Measurements from ENCODE around the gene SPEF2. TPM values are rescaled to one million over a fixed set of nuclear protein-coding genes. Genes with fewer than 3 reads are reported as not detected.

The SPEF2 gene
- total RNA-seq, 1 experiment from 2014 or later: 10.6 TPM

GRCh38 chr5:35852084-35852734 is 234.5 kb downstream of the SPEF2 start:
- no TSS peak for BruUV-seq (replicated peaks)
- Histone ChIP-seq H3K79me2 (ENCODE audit: low read depth) (no peaks in the 10 kb centered on the region), H3K9me3 (ENCODE audit: insufficient read depth, low read depth) (no peaks in the 10 kb centered on the region), H3K4me3 (no peak overlapping the region), H3K27me3 (ENCODE audit: insufficient read depth, low read depth) (no peaks in the 10 kb centered on the region), H3K4me2 (no peak overlapping the region), H3K36me3 (ENCODE audit: low read depth) (no peaks in the 10 kb centered on the region), H4K20me1 (ENCODE audit: insufficient read depth) (no peaks in the 10 kb centered on the region), H3K9me2 (ENCODE audit: insufficient read depth) (no peaks in the 10 kb centered on the region), H3F3A (ENCODE audit: insufficient read depth, low read depth) (no peaks in the 10 kb centered on the region), H2AFZ (no peak overlapping the region), H3K27ac (no peak overlapping the region), H3K4me1 (replicated peaks; ENCODE audit: insufficient read depth) (peaks cover 8% of the 10 kb centered on the region)
- ChIA-PET POLR2A (ENCODE audit: unreplicated experiment) (no interaction called here), CTCF (interaction anchor here (0.6 kb wide), 1 partner anchor 74 kb away, joined by 3 read pairs; no protein-coding TSS in a partner anchor)
- no peak for TF ChIP-seq EZH2 (IDR thresholded peaks at IDR 0.05; ENCODE audit: low read depth)
- TF ChIP-seq CTCF (conservative IDR thresholded peaks at IDR 0.05): no peak
- peak in 1 of 2 experiments; percentile 17 for DNase-seq
- intact Hi-C loops (cut with micrococcal nuclease; ENCODE audit: unreplicated experiment): no loop called here

DNA sequence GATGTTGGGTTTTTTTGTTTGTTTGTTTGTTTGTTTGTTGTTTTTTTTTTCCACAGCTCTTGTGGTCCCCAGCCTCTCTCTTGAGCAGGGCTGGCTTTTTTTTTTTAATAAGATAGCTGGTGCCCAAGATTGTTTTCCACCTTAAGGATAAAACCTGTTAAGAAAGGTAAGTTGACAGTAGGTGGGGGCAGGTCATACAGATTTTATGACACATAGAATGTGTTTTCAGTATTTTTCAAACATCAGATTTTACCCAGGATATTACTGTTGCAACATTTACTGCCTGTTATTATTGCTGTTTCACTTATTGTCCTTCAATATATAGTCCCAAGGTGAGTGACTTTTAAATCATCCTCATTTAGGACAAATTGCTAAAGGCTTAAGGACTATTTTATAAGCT is 235.1 kb downstream of the SPEF2 start:
- CTCF ChIA-PET: no interaction called here
- no peak overlapping the region for H2AFZ ChIP-seq
- no peak for TF ChIP-seq CTCF (conservative IDR thresholded peaks at IDR 0.05)
- H3K79me2 ChIP-seq (ENCODE audit: low read depth): no peaks in the 10 kb centered on the region
- no peaks in the 10 kb centered on the region for H3K36me3 ChIP-seq (ENCODE audit: low read depth)
- no peaks in the 10 kb centered on the region for H4K20me1 ChIP-seq (ENCODE audit: insufficient read depth)
- H3K9me2 ChIP-seq (ENCODE audit: insufficient read depth): no peaks in the 10 kb centered on the region
- intact Hi-C loops (cut with micrococcal nuclease; ENCODE audit: unreplicated experiment): no loop called here
- H3K4me3 ChIP-seq: no peak overlapping the region
- no peaks in the 10 kb centered on the region for H3K27me3 ChIP-seq (ENCODE audit: insufficient read depth, low read depth)
- H3K9me3 ChIP-seq (ENCODE audit: insufficient read depth, low read depth): no peaks in the 10 kb centered on the region
- no peaks in the 10 kb centered on the region for H3F3A ChIP-seq (ENCODE audit: insufficient read depth, low read depth)
- DNase-seq: no peak
- H3K4me1 ChIP-seq (replicated peaks; ENCODE audit: insufficient read depth): peaks cover 13% of the 10 kb centered on the region
- no TSS peak for BruUV-seq (replicated peaks)
- no peak overlapping the region for H3K4me2 ChIP-seq
- H3K27ac ChIP-seq: no peak overlapping the region
- POLR2A ChIA-PET (ENCODE audit: unreplicated experiment): no interaction called here

GRCh38 chr5:35853631-35854030 is 236.0 kb downstream of the SPEF2 start:
- no peak for DNase-seq

More at GRCh38 chr5:35853631-35854030, 236.0 kb downstream of the SPEF2 start:
- TF ChIP-seq CTCF (conservative IDR thresholded peaks at IDR 0.05) (no peak), EZH2 (IDR thresholded peaks at IDR 0.05; ENCODE audit: low read depth) (no peak)
- Histone ChIP-seq H3K4me1 (replicated peaks; ENCODE audit: insufficient read depth) (peaks cover 22% of the 10 kb centered on the region), H3F3A (ENCODE audit: insufficient read depth, low read depth) (peaks cover 4% of the 10 kb centered on the region; the same call in 1 of the 2 replicates), H3K27ac (no peak overlapping the region), H3K4me3 (no peak overlapping the region), H2AFZ (no peak overlapping the region), H3K79me2 (ENCODE audit: low read depth) (no peaks in the 10 kb centered on the region), H3K9me2 (ENCODE audit: insufficient read depth) (no peaks in the 10 kb centered on the region), H3K36me3 (ENCODE audit: low read depth) (no peaks in the 10 kb centered on the region), H4K20me1 (ENCODE audit: insufficient read depth) (no peaks in the 10 kb centered on the region), H3K4me2 (no peak overlapping the region), H3K27me3 (ENCODE audit: insufficient read depth, low read depth) (no peaks in the 10 kb centered on the region), H3K9me3 (ENCODE audit: insufficient read depth, low read depth) (no peaks in the 10 kb centered on the region)
- no TSS peak for BruUV-seq (replicated peaks)
- intact Hi-C loops (cut with micrococcal nuclease; ENCODE audit: unreplicated experiment): no loop called here
- ChIA-PET CTCF (no interaction called here), POLR2A (ENCODE audit: unreplicated experiment) (no interaction called here)
